WTC11 (cell line): Measurements from ENCODE around the gene ADORA1. TPM values are rescaled to one million over a fixed set of nuclear protein-coding genes. Genes with fewer than 3 reads are reported as not detected.

Experiments used
- ATAC-seq: fragments of 200-7000 bp; cut with Tn5 transposase; 2 replicates; pipeline ENCODE4 v1.10.0; 2021; ENCODE audit warnings: mild to moderate bottlenecking, moderate library complexity
- CTCF ChIA-PET: fragments of 300-600 bp; sonication (Branson Sonifier 250); formaldehyde crosslinking; loops from one replicate; lab custom pipeline; 2021; ENCODE audit warnings: antibody characterized with exemption; lab: Charles Lee
- POLR2A ChIA-PET: fragments of 350-600 bp; sonication (Branson Sonifier 250); formaldehyde crosslinking; loops from one replicate; lab custom pipeline; 2021; ENCODE audit warnings: antibody characterized with exemption; lab: Charles Lee
- DNase-seq: peaks from one replicate; pipeline ENCODE4 v3.0.0; 2021; ENCODE audit warnings: low spot score
- H3K27ac Mint-ChIP-seq: 2 replicates; pipeline ENCODE4 v1.8.0; 2021; ENCODE audit warnings: mixed read lengths
- H3K27me3 Mint-ChIP-seq: 2 replicates; pipeline ENCODE4 v1.8.0; 2021; ENCODE audit warnings: low read depth, mild to moderate bottlenecking, moderate library complexity, mixed read lengths
- H3K36me3 Mint-ChIP-seq: 2 replicates; pipeline ENCODE4 v1.8.0; 2021; ENCODE audit warnings: mixed read lengths
- H3K4me1 Mint-ChIP-seq: 2 replicates; pipeline ENCODE4 v1.8.0; 2022; ENCODE audit warnings: mixed read lengths
- H3K4me3 Mint-ChIP-seq: 2 replicates; pipeline ENCODE4 v1.8.0; 2021; ENCODE audit warnings: mild to moderate bottlenecking, moderate library complexity, mixed read lengths
- H3K9me3 Mint-ChIP-seq: 2 replicates; pipeline ENCODE4 v1.8.0; 2021; ENCODE audit warnings: mixed read lengths
- CBFB ChIP-seq: sonication (generic); formaldehyde crosslinking; IDR thresholded peaks from 2 replicates; pipeline ENCODE4 v1.8.1; 2022; ENCODE audit warnings: mild to moderate bottlenecking, low read depth, missing genetic modification reagents
- CREM ChIP-seq: sonication (generic); formaldehyde crosslinking; IDR thresholded peaks from 2 replicates; pipeline ENCODE4 v1.8.1; 2022; ENCODE audit warnings: mild to moderate bottlenecking, missing genetic modification reagents, moderate library complexity
- HMGA2 ChIP-seq: fragments of 250-450 bp; sonication (Bioruptor Pico); IDR thresholded peaks from 2 replicates; pipeline ENCODE4 v1.4.0; 2021; ENCODE audit warnings: mild to moderate bottlenecking, moderate library complexity
- NR3C1 ChIP-seq: sonication (generic); formaldehyde crosslinking; conservative IDR thresholded peaks from 2 replicates; pipeline ENCODE4 v1.8.1; 2023; ENCODE audit warnings: low read depth, mild to moderate bottlenecking, missing genetic modification reagents
- TEAD1 ChIP-seq: sonication (generic); formaldehyde crosslinking; IDR thresholded peaks from 2 replicates; pipeline ENCODE4 v1.8.0; 2022; ENCODE audit warnings: mild to moderate bottlenecking, missing genetic modification reagents
- TP53 ChIP-seq: sonication (generic); formaldehyde crosslinking; IDR thresholded peaks from 2 replicates; pipeline ENCODE4 v1.8.1; 2023; ENCODE audit warnings: mild to moderate bottlenecking, missing genetic modification reagents
- ZBTB21 ChIP-seq: sonication (generic); formaldehyde crosslinking; IDR thresholded peaks from 2 replicates; pipeline ENCODE4 v1.8.1; 2023; ENCODE audit warnings: mild to moderate bottlenecking, missing genetic modification reagents, borderline replicate concordance
- ZNF396 ChIP-seq: fragments of 250-450 bp; sonication (Bioruptor Pico); IDR thresholded peaks from 2 replicates; pipeline ENCODE4 v1.8.0; 2021; ENCODE audit warnings: mild to moderate bottlenecking, moderate library complexity, borderline replicate concordance
- total RNA-seq: library from RNA; stranded (reverse); gene quantifications from 3 replicates; pipeline ENCODE4 v1.2.3, GENCODE V29; 2021
- TF ChIP-seq, protein P1 (sequence below): sonication (generic); formaldehyde crosslinking; IDR thresholded peaks from 2 replicates; pipeline ENCODE4 v1.8.1; 2022; ENCODE audit warnings: low read depth, mild to moderate bottlenecking, moderate library complexity, missing genetic modification reagents, borderline replicate concordance
- TF ChIP-seq, protein P2 (sequence below): fragments of 250-450 bp; sonication (Bioruptor Pico); IDR thresholded peaks from 2 replicates; pipeline ENCODE4 v1.9.0; 2021; ENCODE audit warnings: mild to moderate bottlenecking, borderline replicate concordance
- TF ChIP-seq, protein P3 (sequence below): fragments of 250-450 bp; sonication (Bioruptor Pico); IDR thresholded peaks from 2 replicates; pipeline ENCODE4 v1.9.0; 2021; ENCODE audit warnings: mild to moderate bottlenecking
- TF ChIP-seq, protein P4 (sequence below): sonication (generic); formaldehyde crosslinking; IDR thresholded peaks from 2 replicates; pipeline ENCODE4 v1.8.1; 2023; ENCODE audit warnings: mild to moderate bottlenecking, missing genetic modification reagents
- TF ChIP-seq, protein P5 (sequence below): fragments of 250-450 bp; sonication (Bioruptor Pico); IDR thresholded peaks from 2 replicates; pipeline ENCODE4 v1.9.0; 2021; ENCODE audit warnings: mild to moderate bottlenecking
- TF ChIP-seq, protein P6 (sequence below): sonication (generic); formaldehyde crosslinking; IDR thresholded peaks from 2 replicates; pipeline ENCODE4 v1.8.0; 2023; ENCODE audit warnings: missing genetic modification reagents, mild to moderate bottlenecking, borderline replicate concordance
- TF ChIP-seq, protein P7 (sequence below): fragments of 250-450 bp; sonication (Bioruptor Pico); IDR thresholded peaks from 2 replicates; pipeline ENCODE4 v2.1.2; 2022; ENCODE audit warnings: mild to moderate bottlenecking, moderate library complexity

ADORA1 gene
- total RNA-seq, 1 experiment from 2014 or later = 1.8 TPM

DNA sequence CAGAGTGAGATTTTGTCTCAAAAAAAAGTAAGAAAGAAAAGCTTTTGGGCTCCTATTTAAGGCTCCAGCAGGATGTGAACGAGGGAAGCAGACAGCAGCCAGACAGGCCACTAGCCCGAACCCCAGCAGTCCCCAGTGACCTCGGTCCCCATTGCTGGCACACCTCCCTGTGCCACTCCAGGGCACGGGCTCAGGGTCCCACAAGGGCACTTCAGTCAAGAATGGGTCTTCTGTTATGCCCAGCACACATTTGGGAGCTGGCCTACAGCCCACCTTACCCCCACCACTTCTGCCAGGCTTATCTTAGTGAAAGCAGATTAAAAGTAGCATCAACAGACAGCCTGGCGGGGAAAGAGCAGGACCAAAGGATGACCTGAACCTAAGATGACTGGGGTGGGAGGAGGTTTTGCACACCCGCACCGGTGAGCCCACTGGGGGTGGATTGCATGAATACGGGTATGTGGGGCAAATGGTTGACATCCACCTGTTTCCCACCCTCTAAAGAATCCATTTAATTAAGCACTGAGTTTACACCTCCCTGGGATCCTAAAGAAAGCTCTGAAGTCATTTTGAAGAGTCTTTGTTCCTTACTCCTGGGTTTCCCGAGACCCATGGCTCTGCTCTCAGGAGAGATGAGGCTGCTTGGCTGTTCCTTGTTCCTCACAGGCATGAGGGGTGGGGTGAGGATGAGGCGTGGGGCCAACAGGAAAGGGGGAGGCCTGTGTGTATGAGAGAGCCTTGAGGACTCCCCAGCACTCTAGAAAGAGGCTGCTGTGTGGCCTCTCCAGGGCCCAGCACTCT lies 54.3 kb downstream of the ADORA1 start (continued):
- TF ChIP-seq NR3C1 (CRISPR knock-in tag) = no peak
- no peak for TF ChIP-seq ZNF396
- TF ChIP-seq, protein P1, sequence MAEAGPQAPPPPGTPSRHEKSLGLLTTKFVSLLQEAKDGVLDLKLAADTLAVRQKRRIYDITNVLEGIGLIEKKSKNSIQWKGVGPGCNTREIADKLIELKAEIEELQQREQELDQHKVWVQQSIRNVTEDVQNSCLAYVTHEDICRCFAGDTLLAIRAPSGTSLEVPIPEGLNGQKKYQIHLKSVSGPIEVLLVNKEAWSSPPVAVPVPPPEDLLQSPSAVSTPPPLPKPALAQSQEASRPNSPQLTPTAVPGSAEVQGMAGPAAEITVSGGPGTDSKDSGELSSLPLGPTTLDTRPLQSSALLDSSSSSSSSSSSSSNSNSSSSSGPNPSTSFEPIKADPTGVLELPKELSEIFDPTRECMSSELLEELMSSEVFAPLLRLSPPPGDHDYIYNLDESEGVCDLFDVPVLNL (CRISPR knock-in tag) = no peak
- TF ChIP-seq, protein P2, sequence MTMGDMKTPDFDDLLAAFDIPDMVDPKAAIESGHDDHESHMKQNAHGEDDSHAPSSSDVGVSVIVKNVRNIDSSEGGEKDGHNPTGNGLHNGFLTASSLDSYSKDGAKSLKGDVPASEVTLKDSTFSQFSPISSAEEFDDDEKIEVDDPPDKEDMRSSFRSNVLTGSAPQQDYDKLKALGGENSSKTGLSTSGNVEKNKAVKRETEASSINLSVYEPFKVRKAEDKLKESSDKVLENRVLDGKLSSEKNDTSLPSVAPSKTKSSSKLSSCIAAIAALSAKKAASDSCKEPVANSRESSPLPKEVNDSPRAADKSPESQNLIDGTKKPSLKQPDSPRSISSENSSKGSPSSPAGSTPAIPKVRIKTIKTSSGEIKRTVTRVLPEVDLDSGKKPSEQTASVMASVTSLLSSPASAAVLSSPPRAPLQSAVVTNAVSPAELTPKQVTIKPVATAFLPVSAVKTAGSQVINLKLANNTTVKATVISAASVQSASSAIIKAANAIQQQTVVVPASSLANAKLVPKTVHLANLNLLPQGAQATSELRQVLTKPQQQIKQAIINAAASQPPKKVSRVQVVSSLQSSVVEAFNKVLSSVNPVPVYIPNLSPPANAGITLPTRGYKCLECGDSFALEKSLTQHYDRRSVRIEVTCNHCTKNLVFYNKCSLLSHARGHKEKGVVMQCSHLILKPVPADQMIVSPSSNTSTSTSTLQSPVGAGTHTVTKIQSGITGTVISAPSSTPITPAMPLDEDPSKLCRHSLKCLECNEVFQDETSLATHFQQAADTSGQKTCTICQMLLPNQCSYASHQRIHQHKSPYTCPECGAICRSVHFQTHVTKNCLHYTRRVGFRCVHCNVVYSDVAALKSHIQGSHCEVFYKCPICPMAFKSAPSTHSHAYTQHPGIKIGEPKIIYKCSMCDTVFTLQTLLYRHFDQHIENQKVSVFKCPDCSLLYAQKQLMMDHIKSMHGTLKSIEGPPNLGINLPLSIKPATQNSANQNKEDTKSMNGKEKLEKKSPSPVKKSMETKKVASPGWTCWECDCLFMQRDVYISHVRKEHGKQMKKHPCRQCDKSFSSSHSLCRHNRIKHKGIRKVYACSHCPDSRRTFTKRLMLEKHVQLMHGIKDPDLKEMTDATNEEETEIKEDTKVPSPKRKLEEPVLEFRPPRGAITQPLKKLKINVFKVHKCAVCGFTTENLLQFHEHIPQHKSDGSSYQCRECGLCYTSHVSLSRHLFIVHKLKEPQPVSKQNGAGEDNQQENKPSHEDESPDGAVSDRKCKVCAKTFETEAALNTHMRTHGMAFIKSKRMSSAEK (CRISPR knock-in tag) = no peak

DNA sequence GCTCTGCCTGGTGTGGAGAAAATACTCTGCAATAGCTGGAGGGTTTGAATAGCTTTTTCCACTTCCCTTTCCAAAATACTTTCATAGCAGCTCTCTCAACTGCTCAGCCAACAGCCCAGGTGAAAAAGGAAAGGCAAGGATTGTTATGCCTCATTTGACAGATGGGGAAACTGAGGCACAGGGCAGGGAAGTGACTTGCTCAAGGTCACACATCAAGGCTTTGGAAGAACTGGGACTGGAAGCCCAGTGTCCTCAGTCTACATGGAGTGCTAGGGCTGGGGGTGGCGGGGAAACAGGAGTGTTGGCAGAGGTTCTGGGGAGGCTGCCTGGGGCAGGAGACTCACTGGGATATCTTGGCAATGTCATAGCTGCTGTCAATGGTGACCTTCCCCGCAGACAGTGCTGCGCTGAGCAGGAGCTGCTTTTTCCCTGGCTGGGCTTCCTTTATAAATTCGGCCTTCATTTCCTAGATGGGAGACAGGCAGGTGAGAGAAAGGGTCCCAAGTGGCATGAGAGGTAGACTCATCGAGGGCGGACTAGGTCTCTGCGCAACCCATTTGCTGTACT lies 54.9 kb downstream of the ADORA1 start:
- Mint-ChIP-seq H3K36me3 (no peaks in the 10 kb centered on the region), H3K4me3 (no peak overlapping the region), H3K4me1 (peaks cover 39% of the 10 kb centered on the region), H3K9me3 (no peaks in the 10 kb centered on the region), H3K27ac (no peak overlapping the region), H3K27me3 (peaks cover 2% of the 10 kb centered on the region; the same call in 1 of the 2 replicates)
- ATAC-seq (no peak), DNase-seq (no peak)
- POLR2A ChIA-PET = no interaction called here
- no peak for TF ChIP-seq TP53 (CRISPR knock-in tag)
- no peak for TF ChIP-seq TEAD1 (CRISPR knock-in tag)
- TF ChIP-seq, protein P3, sequence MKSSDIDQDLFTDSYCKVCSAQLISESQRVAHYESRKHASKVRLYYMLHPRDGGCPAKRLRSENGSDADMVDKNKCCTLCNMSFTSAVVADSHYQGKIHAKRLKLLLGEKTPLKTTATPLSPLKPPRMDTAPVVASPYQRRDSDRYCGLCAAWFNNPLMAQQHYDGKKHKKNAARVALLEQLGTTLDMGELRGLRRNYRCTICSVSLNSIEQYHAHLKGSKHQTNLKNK (CRISPR knock-in tag) = no peak
- TF ChIP-seq ZNF396 = no peak
- TF ChIP-seq, protein P4, sequence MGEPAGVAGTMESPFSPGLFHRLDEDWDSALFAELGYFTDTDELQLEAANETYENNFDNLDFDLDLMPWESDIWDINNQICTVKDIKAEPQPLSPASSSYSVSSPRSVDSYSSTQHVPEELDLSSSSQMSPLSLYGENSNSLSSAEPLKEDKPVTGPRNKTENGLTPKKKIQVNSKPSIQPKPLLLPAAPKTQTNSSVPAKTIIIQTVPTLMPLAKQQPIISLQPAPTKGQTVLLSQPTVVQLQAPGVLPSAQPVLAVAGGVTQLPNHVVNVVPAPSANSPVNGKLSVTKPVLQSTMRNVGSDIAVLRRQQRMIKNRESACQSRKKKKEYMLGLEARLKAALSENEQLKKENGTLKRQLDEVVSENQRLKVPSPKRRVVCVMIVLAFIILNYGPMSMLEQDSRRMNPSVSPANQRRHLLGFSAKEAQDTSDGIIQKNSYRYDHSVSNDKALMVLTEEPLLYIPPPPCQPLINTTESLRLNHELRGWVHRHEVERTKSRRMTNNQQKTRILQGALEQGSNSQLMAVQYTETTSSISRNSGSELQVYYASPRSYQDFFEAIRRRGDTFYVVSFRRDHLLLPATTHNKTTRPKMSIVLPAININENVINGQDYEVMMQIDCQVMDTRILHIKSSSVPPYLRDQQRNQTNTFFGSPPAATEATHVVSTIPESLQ (CRISPR knock-in tag) = no peak
- TF ChIP-seq NR3C1 (CRISPR knock-in tag) = no peak
- no peak for TF ChIP-seq HMGA2 (CRISPR knock-in tag)
- no peak for TF ChIP-seq CBFB
- TF ChIP-seq CREM (CRISPR knock-in tag) = no peak
- TF ChIP-seq, protein P5, sequence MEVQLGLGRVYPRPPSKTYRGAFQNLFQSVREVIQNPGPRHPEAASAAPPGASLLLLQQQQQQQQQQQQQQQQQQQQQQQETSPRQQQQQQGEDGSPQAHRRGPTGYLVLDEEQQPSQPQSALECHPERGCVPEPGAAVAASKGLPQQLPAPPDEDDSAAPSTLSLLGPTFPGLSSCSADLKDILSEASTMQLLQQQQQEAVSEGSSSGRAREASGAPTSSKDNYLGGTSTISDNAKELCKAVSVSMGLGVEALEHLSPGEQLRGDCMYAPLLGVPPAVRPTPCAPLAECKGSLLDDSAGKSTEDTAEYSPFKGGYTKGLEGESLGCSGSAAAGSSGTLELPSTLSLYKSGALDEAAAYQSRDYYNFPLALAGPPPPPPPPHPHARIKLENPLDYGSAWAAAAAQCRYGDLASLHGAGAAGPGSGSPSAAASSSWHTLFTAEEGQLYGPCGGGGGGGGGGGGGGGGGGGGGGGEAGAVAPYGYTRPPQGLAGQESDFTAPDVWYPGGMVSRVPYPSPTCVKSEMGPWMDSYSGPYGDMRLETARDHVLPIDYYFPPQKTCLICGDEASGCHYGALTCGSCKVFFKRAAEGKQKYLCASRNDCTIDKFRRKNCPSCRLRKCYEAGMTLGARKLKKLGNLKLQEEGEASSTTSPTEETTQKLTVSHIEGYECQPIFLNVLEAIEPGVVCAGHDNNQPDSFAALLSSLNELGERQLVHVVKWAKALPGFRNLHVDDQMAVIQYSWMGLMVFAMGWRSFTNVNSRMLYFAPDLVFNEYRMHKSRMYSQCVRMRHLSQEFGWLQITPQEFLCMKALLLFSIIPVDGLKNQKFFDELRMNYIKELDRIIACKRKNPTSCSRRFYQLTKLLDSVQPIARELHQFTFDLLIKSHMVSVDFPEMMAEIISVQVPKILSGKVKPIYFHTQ (CRISPR knock-in tag) = no peak
- TF ChIP-seq, protein P6, sequence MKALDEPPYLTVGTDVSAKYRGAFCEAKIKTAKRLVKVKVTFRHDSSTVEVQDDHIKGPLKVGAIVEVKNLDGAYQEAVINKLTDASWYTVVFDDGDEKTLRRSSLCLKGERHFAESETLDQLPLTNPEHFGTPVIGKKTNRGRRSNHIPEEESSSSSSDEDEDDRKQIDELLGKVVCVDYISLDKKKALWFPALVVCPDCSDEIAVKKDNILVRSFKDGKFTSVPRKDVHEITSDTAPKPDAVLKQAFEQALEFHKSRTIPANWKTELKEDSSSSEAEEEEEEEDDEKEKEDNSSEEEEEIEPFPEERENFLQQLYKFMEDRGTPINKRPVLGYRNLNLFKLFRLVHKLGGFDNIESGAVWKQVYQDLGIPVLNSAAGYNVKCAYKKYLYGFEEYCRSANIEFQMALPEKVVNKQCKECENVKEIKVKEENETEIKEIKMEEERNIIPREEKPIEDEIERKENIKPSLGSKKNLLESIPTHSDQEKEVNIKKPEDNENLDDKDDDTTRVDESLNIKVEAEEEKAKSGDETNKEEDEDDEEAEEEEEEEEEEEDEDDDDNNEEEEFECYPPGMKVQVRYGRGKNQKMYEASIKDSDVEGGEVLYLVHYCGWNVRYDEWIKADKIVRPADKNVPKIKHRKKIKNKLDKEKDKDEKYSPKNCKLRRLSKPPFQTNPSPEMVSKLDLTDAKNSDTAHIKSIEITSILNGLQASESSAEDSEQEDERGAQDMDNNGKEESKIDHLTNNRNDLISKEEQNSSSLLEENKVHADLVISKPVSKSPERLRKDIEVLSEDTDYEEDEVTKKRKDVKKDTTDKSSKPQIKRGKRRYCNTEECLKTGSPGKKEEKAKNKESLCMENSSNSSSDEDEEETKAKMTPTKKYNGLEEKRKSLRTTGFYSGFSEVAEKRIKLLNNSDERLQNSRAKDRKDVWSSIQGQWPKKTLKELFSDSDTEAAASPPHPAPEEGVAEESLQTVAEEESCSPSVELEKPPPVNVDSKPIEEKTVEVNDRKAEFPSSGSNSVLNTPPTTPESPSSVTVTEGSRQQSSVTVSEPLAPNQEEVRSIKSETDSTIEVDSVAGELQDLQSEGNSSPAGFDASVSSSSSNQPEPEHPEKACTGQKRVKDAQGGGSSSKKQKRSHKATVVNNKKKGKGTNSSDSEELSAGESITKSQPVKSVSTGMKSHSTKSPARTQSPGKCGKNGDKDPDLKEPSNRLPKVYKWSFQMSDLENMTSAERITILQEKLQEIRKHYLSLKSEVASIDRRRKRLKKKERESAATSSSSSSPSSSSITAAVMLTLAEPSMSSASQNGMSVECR (CRISPR knock-in tag) = no peak
- TF ChIP-seq ZBTB21 = no peak
- TF ChIP-seq, protein P7, sequence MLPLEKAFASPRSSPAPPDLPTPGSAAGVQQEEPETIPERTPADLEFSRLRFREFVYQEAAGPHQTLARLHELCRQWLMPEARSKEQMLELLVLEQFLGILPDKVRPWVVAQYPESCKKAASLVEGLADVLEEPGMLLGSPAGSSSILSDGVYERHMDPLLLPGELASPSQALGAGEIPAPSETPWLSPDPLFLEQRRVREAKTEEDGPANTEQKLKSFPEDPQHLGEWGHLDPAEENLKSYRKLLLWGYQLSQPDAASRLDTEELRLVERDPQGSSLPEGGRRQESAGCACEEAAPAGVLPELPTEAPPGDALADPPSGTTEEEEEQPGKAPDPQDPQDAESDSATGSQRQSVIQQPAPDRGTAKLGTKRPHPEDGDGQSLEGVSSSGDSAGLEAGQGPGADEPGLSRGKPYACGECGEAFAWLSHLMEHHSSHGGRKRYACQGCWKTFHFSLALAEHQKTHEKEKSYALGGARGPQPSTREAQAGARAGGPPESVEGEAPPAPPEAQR (CRISPR knock-in tag) = no peak
- TF ChIP-seq, all 79 proteins: peak for 0
- CTCF ChIA-PET = interaction anchor here (1.3 to 2.4 kb wide), 4 partner anchors 11 to 85 kb away, joined by 4 to 14 read pairs (median 7); no protein-coding TSS in a partner anchor
